HG03280 (cell line): ENCODE data around the gene OSBPL5.
"Not testable (repeated sequence)": the region's sequence is repeated elsewhere in the genome, so short reads cannot be mapped to it uniquely, and the experiment has no call there.

Experiments
- ATAC-seq: cut with Tn5 transposase; IDR thresholded peaks from one replicate; pipeline ENCODE4 v1.9.1; 2021; ENCODE audit warnings: mild to moderate bottlenecking, moderate library complexity; ENCODE audit not compliant: unreplicated experiment

OSBPL5 gene

GRCh38 chr11:3123761-3124733, 41.1 kb downstream of the OSBPL5 start:
- no peak for ATAC-seq

GRCh38 chr11:3123305-3123704, 41.8 kb downstream of the OSBPL5 start:
- ATAC-seq: no peak

- no peak for ATAC-seq
Observed at GRCh38 chr11:3122775-3123201, 42.3 kb downstream of the OSBPL5 start.

- no peak for ATAC-seq
Observed at GRCh38 chr11:3121931-3122774, 43.0 kb downstream of the OSBPL5 start.

- no peak for ATAC-seq
Observed at GRCh38 chr11:3121416-3121815, 43.7 kb downstream of the OSBPL5 start.

- no peak for ATAC-seq
Observed at GRCh38 chr11:3120071-3120792, 44.9 kb downstream of the OSBPL5 start.

GRCh38 chr11:3119141-3119821, 45.8 kb downstream of the OSBPL5 start:
- ATAC-seq: no peak

GRCh38 chr11:3115321-3115720, 49.8 kb downstream of the OSBPL5 start:
- ATAC-seq: no peak

- not testable (repeated sequence) for ATAC-seq
Observed at GRCh38 chr11:3113661-3114060, 51.4 kb downstream of the OSBPL5 start.

- no peak for ATAC-seq
Observed at GRCh38 chr11:3111919-3112690, 53.0 kb downstream of the OSBPL5 start.

- ATAC-seq: no peak
Observed at GRCh38 chr11:3111466-3111865, 53.6 kb downstream of the OSBPL5 start.

- ATAC-seq: no peak
Observed at GRCh38 chr11:3109921-3110706, 55.0 kb downstream of the OSBPL5 start.

GRCh38 chr11:3109434-3109833, 55.7 kb downstream of the OSBPL5 start:
- ATAC-seq: no peak

GRCh38 chr11:3108183-3108721, 56.9 kb downstream of the OSBPL5 start:
- ATAC-seq: no peak

GRCh38 chr11:3107608-3108182, 57.4 kb downstream of the OSBPL5 start:
- ATAC-seq: no peak

- no peak for ATAC-seq
Observed at GRCh38 chr11:3106736-3107524, 58.2 kb downstream of the OSBPL5 start.
